H1 (cell line): ENCODE measurements around the gene MRPS35. TPM values are rescaled to one million over a fixed set of nuclear protein-coding genes. Genes with fewer than 3 reads are reported as not detected.

Experiments used
- CTCF ChIA-PET: fragments of 300-600 bp; sonication (Branson Sonifier 250); formaldehyde crosslinking; loops from one replicate; lab custom pipeline; 2021; ENCODE audit not compliant: partially characterized antibody; lab: Charles Lee
- POLR2A ChIA-PET: fragments of 300-600 bp; sonication (Branson Sonifier 250); formaldehyde crosslinking; loops from one replicate; lab custom pipeline; 2021; ENCODE audit warnings: inconsistent platforms; ENCODE audit not compliant: partially characterized antibody; lab: Charles Lee
- DNase-seq, 2 experiments: peaks; one replicate each; pipeline versions ENCODE4 v3.0.0 to v3.0.0-alpha.2; 2010 to 2022; ENCODE audit warnings: low spot score in 2 of 2, low read depth in 1 of 2, mixed read lengths in 1 of 2
- FAIRE-seq: peaks from 2 replicates; lab custom pipeline; 2011; peaks lifted over from hg19 to GRCh38; lab: Jason Lieb, UNC
- H2AFZ ChIP-seq: 2 replicates; pipeline ENCODE4 v1.8.1; 2012; ENCODE audit warnings: low read length, inconsistent platforms
- H2AK5ac ChIP-seq: 2 replicates; pipeline ENCODE4 v1.6.1; 2013; ENCODE audit warnings: low read depth, low read length
- H2BK120ac ChIP-seq: replicated peaks from 2 replicates; pipeline ENCODE3; 2013; ENCODE audit warnings: low read depth, low read length, inconsistent platforms
- H2BK12ac ChIP-seq: 2 replicates; pipeline ENCODE4 v1.6.1; 2013; ENCODE audit warnings: low read depth, low read length
- H2BK15ac ChIP-seq: 2 replicates; pipeline ENCODE4 v1.6.1; 2013; ENCODE audit warnings: low read length
- H2BK20ac ChIP-seq: 2 replicates; pipeline ENCODE4 v1.6.1; 2013; ENCODE audit warnings: low read length
- H2BK5ac ChIP-seq: 2 replicates; pipeline ENCODE4 v1.6.1; 2013; ENCODE audit warnings: low read depth, low read length
- H3K14ac ChIP-seq: 2 replicates; pipeline ENCODE4 v1.6.1; 2013; ENCODE audit warnings: inconsistent platforms; ENCODE audit not compliant: insufficient read length
- H3K18ac ChIP-seq: 2 replicates; pipeline ENCODE4 v1.6.1; 2013; ENCODE audit warnings: low read length; ENCODE audit errors: extremely low read depth
- H3K23ac ChIP-seq: 2 replicates; pipeline ENCODE4 v1.6.1; 2013; ENCODE audit warnings: inconsistent platforms; ENCODE audit not compliant: insufficient read length
- H3K23me2 ChIP-seq: 2 replicates; pipeline ENCODE4 v1.6.1; 2013; ENCODE audit warnings: low read depth, low read length
- H3K27ac ChIP-seq: 2 replicates; pipeline ENCODE4 v1.6.1; 2011; ENCODE audit warnings: low read depth, low read length, inconsistent platforms
- H3K27me3 ChIP-seq, 4 experiments: replicated peaks in 1 of 4; 1 replicate in 1 of 4; 2 replicates in 3 of 4; pipeline versions ENCODE4 v1.6.1 to v1.8.1; 2011 to 2013; ENCODE audit warnings: low read length in 3 of 4, mild to moderate bottlenecking in 3 of 4, inconsistent platforms in 2 of 4, mixed read lengths in 2 of 4, moderate library complexity in 1 of 4; ENCODE audit not compliant: control insufficient read depth in 3 of 4, insufficient read depth in 3 of 4; ENCODE audit errors: extremely low read depth in 1 of 4
- H3K36me3 ChIP-seq, 4 experiments: 2 replicates each; pipeline versions ENCODE4 v1.6.1 to v1.8.1; 2011 to 2013; ENCODE audit warnings: mild to moderate bottlenecking in 4 of 4, low read length in 3 of 4, moderate library complexity in 2 of 4, control low read depth in 1 of 4, inconsistent platforms in 1 of 4; ENCODE audit not compliant: insufficient read depth in 4 of 4, control insufficient read depth in 2 of 4
- H3K4ac ChIP-seq: replicated peaks from 2 replicates; pipeline ENCODE3; 2013; ENCODE audit warnings: low read length, low read depth, mixed read lengths, inconsistent platforms; ENCODE audit not compliant: insufficient read length
- H3K4me1 ChIP-seq, 4 experiments: replicated peaks in 1 of 4; 1 replicate in 1 of 4; 2 replicates in 3 of 4; pipeline versions ENCODE4 v1.6.1 to v1.8.1; 2011 to 2013; ENCODE audit warnings: low read length in 3 of 4, inconsistent platforms in 2 of 4, mixed read lengths in 1 of 4; ENCODE audit not compliant: insufficient read depth in 4 of 4, control insufficient read depth in 3 of 4
- H3K4me2 ChIP-seq, 2 experiments: 2 replicates each; pipeline versions ENCODE4 v1.6.1 to v1.8.1; 2011 to 2013; ENCODE audit warnings: low read depth in 2 of 2, low read length in 2 of 2, control low read depth in 1 of 2, inconsistent platforms in 1 of 2, mild to moderate bottlenecking in 1 of 2; ENCODE audit not compliant: insufficient read depth in 1 of 2
- H3K4me3 ChIP-seq, 4 experiments: fragments of 200-600, 300-600 bp in 1 of 4; sonication (generic), shearing (Covaris generic), sonication (Bioruptor Twin) in 1 of 4; 2 replicates each; pipeline versions ENCODE4 v1.5.1 to v1.8.1; 2011 to 2016; ENCODE audit warnings: low read length in 4 of 4, low read depth in 3 of 4, control low read depth in 2 of 4, inconsistent platforms in 2 of 4, mild to moderate bottlenecking in 2 of 4, mixed read lengths in 1 of 4, moderate library complexity in 1 of 4; ENCODE audit not compliant: insufficient read depth in 2 of 4; ENCODE audit errors: extremely low read depth in 1 of 4
- H3K56ac ChIP-seq: replicated peaks from 2 replicates; pipeline ENCODE3; 2013; ENCODE audit warnings: low read depth, mild to moderate bottlenecking, mixed read lengths, low read length, inconsistent platforms; ENCODE audit not compliant: insufficient read length
- H3K79me1 ChIP-seq: 2 replicates; pipeline ENCODE4 v1.6.1; 2013; ENCODE audit warnings: low read depth, low read length, control low read depth
- H3K79me2 ChIP-seq, 2 experiments: 2 replicates each; pipeline versions ENCODE4 v1.6.1 to v1.8.1; 2012 to 2013; ENCODE audit warnings: low read length in 2 of 2, mild to moderate bottlenecking in 2 of 2, inconsistent platforms in 1 of 2; ENCODE audit not compliant: insufficient read depth in 2 of 2, control insufficient read depth in 1 of 2
- H3K9ac ChIP-seq, 4 experiments: replicated peaks in 1 of 4; 1 replicate in 1 of 4; 2 replicates in 3 of 4; pipeline versions ENCODE4 v1.6.1 to v1.8.1; 2011 to 2013; ENCODE audit warnings: low read depth in 3 of 4, low read length in 3 of 4, control low read depth in 2 of 4, mild to moderate bottlenecking in 2 of 4, moderate library complexity in 2 of 4, inconsistent platforms in 1 of 4; ENCODE audit errors: extremely low read depth in 1 of 4
- H3K9me3 ChIP-seq, 2 experiments: 2 replicates each; pipeline versions ENCODE4 v1.6.1 to v1.8.1; 2012 to 2013; ENCODE audit warnings: mild to moderate bottlenecking in 2 of 2, moderate library complexity in 2 of 2, control low read depth in 1 of 2, inconsistent platforms in 1 of 2, low read depth in 1 of 2, low read length in 1 of 2, mixed read lengths in 1 of 2; ENCODE audit not compliant: insufficient read depth in 2 of 2
- H4K20me1 ChIP-seq, 2 experiments: replicated peaks in 1 of 2; 2 replicates each; pipeline versions ENCODE3 to v1.8.1; 2011 to 2013; ENCODE audit warnings: inconsistent platforms in 2 of 2, low read length in 2 of 2, mild to moderate bottlenecking in 1 of 2; ENCODE audit not compliant: insufficient read depth in 2 of 2, control insufficient read depth in 1 of 2
- H4K5ac ChIP-seq: 2 replicates; pipeline ENCODE4 v1.6.1; 2013; ENCODE audit warnings: low read length, low read depth, mixed read lengths, inconsistent platforms; ENCODE audit not compliant: insufficient read length
- H4K8ac ChIP-seq: 2 replicates; pipeline ENCODE4 v1.8.0; 2013; ENCODE audit warnings: mild to moderate bottlenecking, moderate library complexity, low read length, inconsistent platforms; ENCODE audit not compliant: insufficient read depth; ENCODE audit errors: extremely low read depth
- H4K91ac ChIP-seq: replicated peaks from 2 replicates; pipeline ENCODE3; 2013; ENCODE audit warnings: low read length, mixed read lengths, inconsistent platforms; ENCODE audit not compliant: insufficient read length
- CEBPB ChIP-seq: IDR thresholded peaks from 2 replicates; pipeline ENCODE4 v1.6.1; 2012; ENCODE audit warnings: low read depth, low read length
- EP300 ChIP-seq, 2 experiments: IDR thresholded peaks; 1 replicate in 1 of 2; 2 replicates in 1 of 2; pipeline ENCODE4 v1.6.1; 2011 to 2012; ENCODE audit warnings: low read depth in 2 of 2, low read length in 2 of 2, mild to moderate bottlenecking in 2 of 2, borderline replicate concordance in 1 of 2, inconsistent platforms in 1 of 2, moderate library complexity in 1 of 2
- HDAC6 ChIP-seq: IDR thresholded peaks from one replicate; pipeline ENCODE4 v1.7.1; 2012; ENCODE audit warnings: low read depth, mild to moderate bottlenecking, inconsistent platforms, low read length, moderate library complexity
- JUND ChIP-seq: IDR thresholded peaks from 2 replicates; pipeline ENCODE4 v1.6.1; 2011; ENCODE audit warnings: mild to moderate bottlenecking, improper control_type of control experiment, low read length
- KDM1A ChIP-seq: fragments of 200-600, 300-600 bp; sonication (generic); IDR thresholded peaks from 2 replicates; pipeline ENCODE4 v1.7.1; 2016; ENCODE audit warnings: mild to moderate bottlenecking, low read length, borderline replicate concordance
- NRF1 ChIP-seq: IDR thresholded peaks from 2 replicates; pipeline ENCODE4 v1.6.1; 2011; ENCODE audit warnings: mild to moderate bottlenecking, low read depth, low read length, improper control_type of control experiment
- POU5F1 ChIP-seq: IDR thresholded peaks from 2 replicates; pipeline ENCODE4 v1.6.1; 2011; ENCODE audit warnings: low read depth, mild to moderate bottlenecking, low read length, moderate library complexity
- RFX5 ChIP-seq: IDR thresholded peaks from 2 replicates; pipeline ENCODE4 v1.6.1; 2011; ENCODE audit warnings: low read depth, low read length, improper control_type of control experiment, borderline replicate concordance
- SP2 ChIP-seq: IDR thresholded peaks from 2 replicates; pipeline ENCODE4 v1.6.1; 2012; ENCODE audit warnings: mild to moderate bottlenecking, low read length, inconsistent platforms
- SP4 ChIP-seq: IDR thresholded peaks from 2 replicates; pipeline ENCODE4 v1.6.1; 2012; ENCODE audit warnings: low read length, inconsistent platforms
- ZNF274 ChIP-seq: IDR thresholded peaks from 2 replicates; pipeline ENCODE4 v1.7.0; 2012; ENCODE audit warnings: low read length, borderline replicate concordance; ENCODE audit errors: extremely low read depth
- WGBS, 2 experiments: shearing (Covaris generic) in 1 of 2; methylation state at CpG; one replicate each; pipeline versions ENCODE4 v1.1.6 to v1.1.7; 2013 to 2015; ENCODE audit warnings: low lambda C conversion rate in 2 of 2, mixed read lengths in 2 of 2, inconsistent platforms in 1 of 2, low coverage in 1 of 2, missing lambda C conversion rate in 1 of 2; ENCODE audit not compliant: insufficient replicate concordance in 2 of 2, insufficient coverage in 1 of 2, insufficient read length in 1 of 2; ENCODE audit errors: extremely low coverage in 1 of 2, missing lambda C conversion rate in 1 of 2; 5-methylcytosine and 5-hydroxymethylcytosine counted together
- polyA plus RNA-seq, 7 experiments: library from polyadenylated mRNA; depleted of rRNA in 3 of 7; stranded (reverse) in 5 of 7; unstranded in 2 of 7; fragments of >200 nt in 5 of 7; fragments of 200-250 nt in 2 of 7; gene quantifications; 1 replicate in 5 of 7; 2 replicates in 1 of 7; 4 replicates in 1 of 7; pipeline versions ENCODE4 v1.2.1 to v1.2.3, GENCODE V29; 2011 to 2013; ENCODE audit warnings: missing spikeins in 2 of 7, mixed read lengths in 2 of 7
- total RNA-seq: library from RNA; stranded (reverse); fragmentation: NEBNext Ultra II Directional; extraction: Animal tissue kit (Norgen Biotek cat#: 25700); gene quantifications from 2 replicates; pipeline ENCODE4 v1.2.1, GENCODE V29; 2021

Gene MRPS35
- total and polyA plus RNA-seq, 2 of the 8 experiments (the other 6 are each of a cell fraction or from before 2014, with no cell fraction given), result 26.8 to 47.9 TPM

- no peak overlapping the region for H2AK5ac ChIP-seq
- H2BK12ac ChIP-seq, result peak overlapping the region; percentile 45; the same call in 1 of the 2 replicates
- H3K9me3 ChIP-seq, result no peaks in the 10 kb centered on the region
- no peak overlapping the region for H3K14ac ChIP-seq
- H2BK15ac ChIP-seq, result 0 out of 2 replicates have a peak overlapping the region, but pooled peaks have one; percentile 8
- H3K4me3 ChIP-seq, result peak overlapping the region; percentile 53 to 72 (median 69)
- no peaks in the 10 kb centered on the region for H3K79me1 ChIP-seq
- peak overlapping the region; percentile 82 for H3K56ac ChIP-seq
- WGBS, 2 experiments, result 20% methylated on average over 21 of the region's 27 CpGs; no CpG with 5 or more reads in 1 of the 2 experiments
- H3K36me3 ChIP-seq, result peaks cover 0 to 2% (median 0%) of the 10 kb centered on the region in 4 experiments; a peak in 2 of 8 replicates
- no peak overlapping the region for H3K23ac ChIP-seq
- peaks cover 0 to 16% (median 11%) of the 10 kb centered on the region in 4 experiments; a peak in 6 of 7 replicates for H3K4me1 ChIP-seq
- peak overlapping the region; percentile 78 for H4K5ac ChIP-seq
- peak overlapping the region; percentile 97 for H4K8ac ChIP-seq
- H3K18ac ChIP-seq, result peak overlapping the region; percentile 25; the same call in 1 of the 2 replicates
- DNase-seq (peak in 1 of 2 experiments; percentile 79), FAIRE-seq (no peak)
- peaks cover 0 to 48% of the 10 kb centered on the region in 2 experiments; a peak in 3 of 4 replicates for H3K79me2 ChIP-seq
- H3K27me3 ChIP-seq, result no peaks in the 10 kb centered on the region
- no peaks in the 10 kb centered on the region for H4K20me1 ChIP-seq
- peak overlapping the region; percentile 72 for H2BK5ac ChIP-seq
- ChIA-PET CTCF (interaction anchor here (0.6 to 1.8 kb wide), 2 partner anchors 26 to 441 kb away, joined by 3 to 5 read pairs; no protein-coding TSS in a partner anchor), POLR2A (interaction anchor here (0.5 to 3.0 kb wide), 20 partner anchors 8 to 169 kb away, joined by 3 to 18 read pairs (median 3); no protein-coding TSS in a partner anchor)
- no peak overlapping the region for H2BK120ac ChIP-seq
- H2AFZ ChIP-seq, result no peak overlapping the region; the same call in 1 of the 2 replicates
- H3K4me2 ChIP-seq, result peak overlapping the region; percentile 76 to 97
- H3K4ac ChIP-seq, result peak overlapping the region; percentile 1
- H3K9ac ChIP-seq, result peak overlapping the region; percentile 77 to 94 (median 90)
- H2BK20ac ChIP-seq, result no peak overlapping the region; the same call in 1 of the 2 replicates
- no peak overlapping the region for H3K27ac ChIP-seq
- H3K23me2 ChIP-seq, result peaks cover 11% of the 10 kb centered on the region
- H4K91ac ChIP-seq, result peak overlapping the region; percentile 80
- TF ChIP-seq RFX5 (no peak), ZNF274 (no peak), SP2 (no peak), SP4 (no peak), EP300 (IDR thresholded peaks at IDR 0.05; ENCODE audit: borderline replicate concordance in 1 of 2, low read depth in 2 of 2, low read length in 2 of 2) (no peak), HDAC6 (no peak), KDM1A (no peak), CEBPB (no peak), NRF1 (no peak), POU5F1 (no peak), JUND (no peak)
These were observed 70.2 kb downstream of the MRPS35 start for GRCh38 chr12:27780612-27781408.
